Activated T-helper 2 cell treated with anti-CD3 and anti-CD28 coated beads, Interferon-gamma antibody, Interleukin-2, Interleukin-4, amounts not matched to agents 10 μg/mL and 5 μg/mL and 100 μg/mL, durations not matched to agents 14 hours and 24 hours and 36 hours (primary cell): ENCODE data around the gene BRD3OS. TPM values are rescaled to one million over a fixed set of nuclear protein-coding genes. Genes with fewer than 3 reads are reported as not detected.

Source experiments
- DNase-seq: peaks from one replicate; pipeline ENCODE4 v3.0.0; 2021; ENCODE audit warnings: low spot score
- H3K27ac Mint-ChIP-seq: one replicate; pipeline ENCODE4 v1.8.0; 2021; ENCODE audit warnings: mixed read lengths
- H3K27me3 Mint-ChIP-seq: one replicate; pipeline ENCODE4 v1.8.0; 2021; ENCODE audit warnings: low read depth, mixed read lengths
- H3K36me3 Mint-ChIP-seq: one replicate; pipeline ENCODE4 v1.8.0; 2021; ENCODE audit warnings: low read depth, mixed read lengths
- H3K4me1 Mint-ChIP-seq: one replicate; pipeline ENCODE4 v1.8.0; 2021; ENCODE audit warnings: low read depth, mixed read lengths
- H3K4me3 Mint-ChIP-seq: one replicate; pipeline ENCODE4 v1.8.0; 2021; ENCODE audit warnings: low read depth, mild to moderate bottlenecking, moderate library complexity, mixed read lengths
- H3K9me3 Mint-ChIP-seq: one replicate; pipeline ENCODE4 v1.8.0; 2021; ENCODE audit warnings: mixed read lengths
- intact Hi-C: fragments of 100-400 bp; cut with micrococcal nuclease; formaldehyde crosslinking; loops from one replicate; pipeline ENCODE4 v1.15.1; 2023
- total RNA-seq: library from RNA; stranded (reverse); gene quantifications from 2 replicates; pipeline ENCODE4 v1.2.3, GENCODE V29; 2022

The BRD3OS gene
- total RNA-seq = 12.3 and 15.8 TPM in 2 replicates

GRCh38 chr9:134024828-134025605, at the start of gene BRD3OS:
Gene BRD3OS (plus strand): TSS chr9:134025481. CDS start chr9:134026748, 1,267 bp downstream.
- Mint-ChIP-seq H3K36me3 (peaks cover 3% of the 10 kb centered on the region), H3K4me1 (peaks cover 4% of the 10 kb centered on the region), H3K9me3 (no peaks in the 10 kb centered on the region), H3K27me3 (peaks cover 3% of the 10 kb centered on the region), H3K27ac (no peak within 1 kb of the TSS), H3K4me3 (peak within 1 kb of the TSS; percentile 72)
- intact Hi-C loops = loop anchor here (1.0 to 10.0 kb wide), 4 partner anchors 32 to 139 kb away; partner anchors contain the start of genes BRD3, RNU6ATAC and VAV2
- DNase-seq = peak; percentile 90

GRCh38 chr9:133975511-133975910, 49.8 kb upstream of the BRD3OS start:
- H3K9me3 Mint-ChIP-seq = no peaks in the 10 kb centered on the region
- H3K27ac Mint-ChIP-seq = no peak overlapping the region
- intact Hi-C loops = no loop called here

GRCh38 chr9:133976191-133976861, 49.0 kb upstream of the BRD3OS start:
- H3K4me1 Mint-ChIP-seq = no peaks in the 10 kb centered on the region
- intact Hi-C loops = no loop called here
- H3K27ac Mint-ChIP-seq = no peak overlapping the region
- H3K4me3 Mint-ChIP-seq = no peak overlapping the region
- DNase-seq = no peak
- no peaks in the 10 kb centered on the region for H3K36me3 Mint-ChIP-seq
- no peaks in the 10 kb centered on the region for H3K9me3 Mint-ChIP-seq
- no peaks in the 10 kb centered on the region for H3K27me3 Mint-ChIP-seq

More at GRCh38 chr9:133975511-133975910, 49.8 kb upstream of the BRD3OS start:
- Mint-ChIP-seq H3K36me3 (no peaks in the 10 kb centered on the region), H3K27me3 (no peaks in the 10 kb centered on the region), H3K4me3 (no peak overlapping the region), H3K4me1 (no peaks in the 10 kb centered on the region)
- no peak for DNase-seq

- intact Hi-C loops = no loop called here
- Mint-ChIP-seq H3K4me1 (no peaks in the 10 kb centered on the region), H3K27ac (no peak overlapping the region), H3K36me3 (no peaks in the 10 kb centered on the region), H3K4me3 (no peak overlapping the region), H3K27me3 (no peaks in the 10 kb centered on the region), H3K9me3 (no peaks in the 10 kb centered on the region)
- DNase-seq = no peak
Measured at GRCh38 chr9:133976887-133977286, 48.4 kb upstream of the BRD3OS start.

- Mint-ChIP-seq H3K36me3 (no peaks in the 10 kb centered on the region), H3K4me3 (no peak overlapping the region), H3K4me1 (no peaks in the 10 kb centered on the region), H3K27ac (no peak overlapping the region), H3K9me3 (no peaks in the 10 kb centered on the region), H3K27me3 (no peaks in the 10 kb centered on the region)
- DNase-seq = no peak
- intact Hi-C loops = no loop called here
Measured at GRCh38 chr9:133977421-133978201, 47.7 kb upstream of the BRD3OS start.

GRCh38 chr9:133978226-133978898, 46.9 kb upstream of the BRD3OS start:
- no peak overlapping the region for H3K27ac Mint-ChIP-seq
- H3K36me3 Mint-ChIP-seq = no peaks in the 10 kb centered on the region
- no peak overlapping the region for H3K4me3 Mint-ChIP-seq
- DNase-seq = no peak
- intact Hi-C loops = no loop called here
- H3K9me3 Mint-ChIP-seq = no peaks in the 10 kb centered on the region
- no peaks in the 10 kb centered on the region for H3K4me1 Mint-ChIP-seq
- no peaks in the 10 kb centered on the region for H3K27me3 Mint-ChIP-seq

- H3K27ac Mint-ChIP-seq = no peak overlapping the region
- no peaks in the 10 kb centered on the region for H3K9me3 Mint-ChIP-seq
- DNase-seq = no peak
- no peaks in the 10 kb centered on the region for H3K27me3 Mint-ChIP-seq
- no peak overlapping the region for H3K4me3 Mint-ChIP-seq
- no peaks in the 10 kb centered on the region for H3K36me3 Mint-ChIP-seq
- no peaks in the 10 kb centered on the region for H3K4me1 Mint-ChIP-seq
- intact Hi-C loops = no loop called here
Measured at GRCh38 chr9:133978899-133979272, 46.4 kb upstream of the BRD3OS start.

GRCh38 chr9:133979273-133979920, 45.9 kb upstream of the BRD3OS start:
- intact Hi-C loops = no loop called here
- no peak overlapping the region for H3K4me3 Mint-ChIP-seq
- H3K4me1 Mint-ChIP-seq = no peaks in the 10 kb centered on the region
- no peak for DNase-seq
- H3K9me3 Mint-ChIP-seq = no peaks in the 10 kb centered on the region
- H3K36me3 Mint-ChIP-seq = no peaks in the 10 kb centered on the region
- no peak overlapping the region for H3K27ac Mint-ChIP-seq
- no peaks in the 10 kb centered on the region for H3K27me3 Mint-ChIP-seq

GRCh38 chr9:133979921-133980863, 45.1 kb upstream of the BRD3OS start:
- DNase-seq = no peak
- Mint-ChIP-seq H3K27ac (no peak overlapping the region), H3K9me3 (no peaks in the 10 kb centered on the region), H3K27me3 (no peaks in the 10 kb centered on the region), H3K4me1 (no peaks in the 10 kb centered on the region), H3K4me3 (no peak overlapping the region), H3K36me3 (no peaks in the 10 kb centered on the region)
- intact Hi-C loops = no loop called here

GRCh38 chr9:133980864-133981588, 44.3 kb upstream of the BRD3OS start:
- DNase-seq = no peak
- Mint-ChIP-seq H3K36me3 (no peaks in the 10 kb centered on the region), H3K27me3 (no peaks in the 10 kb centered on the region), H3K27ac (no peak overlapping the region), H3K4me3 (no peak overlapping the region), H3K9me3 (no peaks in the 10 kb centered on the region), H3K4me1 (no peaks in the 10 kb centered on the region)
- intact Hi-C loops = no loop called here

GRCh38 chr9:133981589-133981957, 43.7 kb upstream of the BRD3OS start:
- DNase-seq = no peak
- Mint-ChIP-seq H3K36me3 (no peaks in the 10 kb centered on the region), H3K4me1 (no peaks in the 10 kb centered on the region), H3K27ac (no peak overlapping the region), H3K4me3 (no peak overlapping the region), H3K27me3 (no peaks in the 10 kb centered on the region), H3K9me3 (no peaks in the 10 kb centered on the region)
- intact Hi-C loops = no loop called here
